K562 (cell line): ENCODE data around the gene DAZAP1. TPM values are rescaled to one million over a fixed set of nuclear protein-coding genes. Genes with fewer than 3 reads are reported as not detected.

Experiments used
- ADNP ChIP-seq: fragments of 200-800 bp; sonication (Bioruptor generic); IDR thresholded peaks from 2 replicates; pipeline ENCODE4 v1.6.1; 2016; ENCODE audit warnings: missing genetic modification characterization, missing compliant biosample characterization
- ARID4B ChIP-seq: sonication (generic); formaldehyde crosslinking; IDR thresholded peaks from 2 replicates; pipeline ENCODE4 v1.8.0; 2022; ENCODE audit warnings: mild to moderate bottlenecking, missing genetic modification reagents
- ATF3 ChIP-seq, 2 experiments: fragments of 450-650 bp in 1 of 2; sonication (generic) in 1 of 2; formaldehyde crosslinking in 1 of 2; IDR thresholded peaks in 1 of 2; conservative IDR thresholded peaks in 1 of 2; 2 replicates each; pipeline versions ENCODE4 v1.6.1 to v1.8.1; 2016 to 2023; ENCODE audit warnings: mild to moderate bottlenecking in 2 of 2, moderate library complexity in 2 of 2, inconsistent platforms in 1 of 2, missing genetic modification reagents in 1 of 2
- CTCFL ChIP-seq: IDR thresholded peaks from 2 replicates; pipeline ENCODE4 v1.6.1; 2011; ENCODE audit warnings: borderline replicate concordance, low read depth, mild to moderate bottlenecking, moderate library complexity, low read length; ENCODE audit not compliant: insufficient read depth, poor library complexity, severe bottlenecking
- DDX20 ChIP-seq: fragments of 450-650 bp; IDR thresholded peaks from 2 replicates; pipeline ENCODE4 v1.6.1; 2016; ENCODE audit warnings: missing genetic modification characterization, low read depth, mild to moderate bottlenecking, missing compliant biosample characterization, moderate library complexity
- HMGN3 ChIP-seq: IDR thresholded peaks from 2 replicates; pipeline ENCODE4 v1.6.1; 2011; ENCODE audit warnings: borderline replicate concordance, low read depth, mild to moderate bottlenecking, mixed read lengths, low read length; ENCODE audit not compliant: insufficient read length; ENCODE audit errors: extremely low read depth
- NFIX ChIP-seq: fragments of 250-450 bp; sonication (Bioruptor Pico); IDR thresholded peaks from 2 replicates; pipeline ENCODE4 v1.4.0; 2020; ENCODE audit warnings: low read depth, mild to moderate bottlenecking, moderate library complexity
- PPARD ChIP-seq: fragments of 250-450 bp; sonication (Bioruptor Pico); IDR thresholded peaks from 2 replicates; pipeline ENCODE4 v1.8.0; 2022; ENCODE audit warnings: inconsistent platforms, mild to moderate bottlenecking, moderate library complexity
- RBM14 ChIP-seq: fragments of 200-400 bp; formaldehyde crosslinking; IDR thresholded peaks from 2 replicates; pipeline ENCODE4 v1.6.1; 2018; ENCODE audit warnings: low read depth, mild to moderate bottlenecking, low read length, moderate library complexity, borderline replicate concordance; ENCODE audit not compliant: insufficient read depth
- RERE ChIP-seq: sonication (generic); formaldehyde crosslinking; IDR thresholded peaks from 2 replicates; pipeline ENCODE4 v1.8.0; 2023; ENCODE audit warnings: missing genetic modification reagents, mild to moderate bottlenecking, borderline replicate concordance
- ZBED1 ChIP-seq: IDR thresholded peaks from 2 replicates; pipeline ENCODE4 v1.6.1; 2014
- ZFP36 ChIP-seq: fragments of 150-350 bp; IDR thresholded peaks from 2 replicates; pipeline ENCODE4 v1.6.1; 2018; ENCODE audit warnings: low read length, low read depth; ENCODE audit not compliant: partially characterized antibody
- polyA plus RNA-seq, 8 experiments: library from polyadenylated mRNA; depleted of rRNA in 4 of 8; stranded (reverse) in 5 of 8; unstranded in 3 of 8; fragments of >200 nt; fragmentation: Nextera tagmentation in 2 of 8; fragmentation: Illumina TruSeq in 1 of 8; extraction: Ambion mirVana in 2 of 8; extraction: Trizol in 1 of 8; gene quantifications; 2 replicates each; pipeline versions ENCODE4 v1.2.1 to v1.2.3, GENCODE V29; 2011 to 2014; ENCODE audit warnings: inconsistent platforms in 1 of 8, missing spikeins in 1 of 8
- total RNA-seq, 7 experiments: library from RNA; depleted of rRNA in 6 of 7; stranded (reverse); fragments of >200 nt in 6 of 7; fragmentation: Illumina TruSeq in 2 of 7; extraction: Trizol in 2 of 7; gene quantifications; 2 replicates each; pipeline versions ENCODE4 v1.2.1 to v1.2.3, GENCODE V29; 2011 to 2021; ENCODE audit warnings: low replicate concordance in 1 of 7

Gene DAZAP1
- total and polyA plus RNA-seq, 9 of the 15 experiments (the other 6 are each of a cell fraction or from before 2014, with no cell fraction given), result 10.8 to 289 (median 142) TPM

- TF ChIP-seq RERE (CRISPR knock-in tag) (no peak), ADNP (tag) (peak; percentile 57; the same call in 1 of the 2 replicates), PPARD (CRISPR knock-in tag) (no peak), HMGN3 (peak; percentile 1), NFIX (CRISPR knock-in tag) (no peak), ZFP36 (peak; percentile 88), CTCFL (no peak), ARID4B (CRISPR knock-in tag) (0 out of 2 replicates have a peak, but pooled peaks have one; percentile 40), DDX20 (tag) (no peak), RBM14 (no peak), ZBED1 (no peak), ATF3 (IDR thresholded peaks at IDR 0.05) (no peak), ATF3 (CRISPR knock-in tag; conservative IDR thresholded peaks at IDR 0.05) (no peak)
These were observed 9.5 kb upstream of the DAZAP1 start (continued) for GRCh38 chr19:1397838-1398237.
